ENCODE results near the gene PGA3.
"Not testable (repeated sequence)": the region's sequence is repeated elsewhere in the genome, so short reads cannot be mapped to it uniquely, and the experiment has no call there.

The PGA3 gene

GRCh38 chr11:61202950-61203746 lies at the start of gene PGA3:
PGA3 (plus strand) TSS chr11:61203515; CDS start chr11:61203565, 50 bp downstream.
- in situ Hi-C loops (cut with MboI; ENCODE audit: low sequenced_read_pairs): not testable (repeated sequence)

GRCh38 chr11:61153593-61154095 lies 49.7 kb upstream of the PGA3 start:
- in situ Hi-C loops (cut with MboI; ENCODE audit: low sequenced_read_pairs): no loop called here

GRCh38 chr11:61154528-61154927 lies 48.8 kb upstream of the PGA3 start:
- in situ Hi-C loops (cut with MboI; ENCODE audit: low sequenced_read_pairs): no loop called here

GRCh38 chr11:61155312-61155711 lies 48.0 kb upstream of the PGA3 start:
- in situ Hi-C loops (cut with MboI; ENCODE audit: low sequenced_read_pairs): no loop called here

GRCh38 chr11:61155741-61156140 lies 47.6 kb upstream of the PGA3 start:
- in situ Hi-C loops (cut with MboI; ENCODE audit: low sequenced_read_pairs): no loop called here

GRCh38 chr11:61157743-61158142 lies 45.6 kb upstream of the PGA3 start:
- in situ Hi-C loops (cut with MboI; ENCODE audit: low sequenced_read_pairs): no loop called here

- in situ Hi-C loops (cut with MboI; ENCODE audit: low sequenced_read_pairs): no loop called here
These were observed 44.5 kb upstream of the PGA3 start for GRCh38 chr11:61158691-61159381.

- in situ Hi-C loops (cut with MboI; ENCODE audit: low sequenced_read_pairs): no loop called here
These were observed 42.7 kb upstream of the PGA3 start for GRCh38 chr11:61160487-61161189.

- in situ Hi-C loops (cut with MboI; ENCODE audit: low sequenced_read_pairs): no loop called here
These were observed 41.9 kb upstream of the PGA3 start, which contains the start of gene VPS37C for GRCh38 chr11:61161190-61162091. VPS37C (minus strand) TSS chr11:61161426; CDS start chr11:61138829, 22,597 bp downstream.

- in situ Hi-C loops (cut with MboI; ENCODE audit: low sequenced_read_pairs): no loop called here
These were observed 41.0 kb upstream of the PGA3 start for GRCh38 chr11:61162092-61162941.

- in situ Hi-C loops (cut with MboI; ENCODE audit: low sequenced_read_pairs): no loop called here
These were observed 40.3 kb upstream of the PGA3 start for GRCh38 chr11:61163021-61163420.

GRCh38 chr11:61163714-61164605 lies 39.4 kb upstream of the PGA3 start:
- in situ Hi-C loops (cut with MboI; ENCODE audit: low sequenced_read_pairs): no loop called here

GRCh38 chr11:61164606-61165424 lies 38.5 kb upstream of the PGA3 start:
- in situ Hi-C loops (cut with MboI; ENCODE audit: low sequenced_read_pairs): no loop called here

- in situ Hi-C loops (cut with MboI; ENCODE audit: low sequenced_read_pairs): not testable (repeated sequence)
These were observed 37.5 kb upstream of the PGA3 start for GRCh38 chr11:61165785-61166184.

GRCh38 chr11:61166331-61166730 lies 37.0 kb upstream of the PGA3 start:
- in situ Hi-C loops (cut with MboI; ENCODE audit: low sequenced_read_pairs): not testable (repeated sequence)

GRCh38 chr11:61168042-61168688 lies 35.1 kb upstream of the PGA3 start:
- in situ Hi-C loops (cut with MboI; ENCODE audit: low sequenced_read_pairs): no loop called here

- in situ Hi-C loops (cut with MboI; ENCODE audit: low sequenced_read_pairs): no loop called here
These were observed 34.5 kb upstream of the PGA3 start for GRCh38 chr11:61168800-61169199.

Measured in HL-60/S4 (cell line).